H9 (cell line): ENCODE results near the gene SPDYA. TPM values are rescaled to one million over a fixed set of nuclear protein-coding genes. Genes with fewer than 3 reads are reported as not detected.

Experiments
- DNase-seq: peaks from one replicate; pipeline ENCODE4 v3.0.0-alpha.2; 2017
- H2AFZ ChIP-seq: one replicate; pipeline ENCODE4 v1.6.1; 2013; ENCODE audit warnings: mild to moderate bottlenecking, low read length, control low read depth, moderate library complexity
- H2AK5ac ChIP-seq: 2 replicates; pipeline ENCODE4 v1.6.1; 2013; ENCODE audit warnings: low read length, control low read depth, mixed read lengths; ENCODE audit not compliant: insufficient read length
- H2BK120ac ChIP-seq: one replicate; pipeline ENCODE4 v1.6.1; 2013; ENCODE audit warnings: low read depth, mild to moderate bottlenecking, low read length, control low read depth, inconsistent platforms; ENCODE audit not compliant: poor library complexity, severe bottlenecking
- H2BK12ac ChIP-seq: 2 replicates; pipeline ENCODE4 v1.6.1; 2013; ENCODE audit warnings: low read length, control low read depth, mixed read lengths, low read depth; ENCODE audit not compliant: insufficient read length
- H2BK15ac ChIP-seq: 2 replicates; pipeline ENCODE4 v1.6.1; 2013; ENCODE audit warnings: low read depth, low read length, control low read depth
- H2BK20ac ChIP-seq: one replicate; pipeline ENCODE4 v1.6.1; 2013; ENCODE audit warnings: low read depth, mild to moderate bottlenecking, low read length, control low read depth, inconsistent platforms; ENCODE audit not compliant: poor library complexity, severe bottlenecking
- H2BK5ac ChIP-seq: 2 replicates; pipeline ENCODE4 v1.6.1; 2013; ENCODE audit warnings: low read length, control low read depth, mixed read lengths; ENCODE audit not compliant: insufficient read length
- H3K14ac ChIP-seq: 2 replicates; pipeline ENCODE4 v1.6.1; 2013; ENCODE audit warnings: low read length, control low read depth; ENCODE audit not compliant: insufficient read depth
- H3K18ac ChIP-seq: 2 replicates; pipeline ENCODE4 v1.6.1; 2013; ENCODE audit warnings: low read depth, mild to moderate bottlenecking, mixed read lengths, low read length, control low read depth; ENCODE audit not compliant: insufficient read length
- H3K23ac ChIP-seq: 2 replicates; pipeline ENCODE4 v1.6.1; 2013; ENCODE audit warnings: low read length, control low read depth, mixed read lengths, low read depth; ENCODE audit not compliant: insufficient read length
- H3K23me2 ChIP-seq: 2 replicates; pipeline ENCODE4 v1.6.1; 2013; ENCODE audit warnings: low read depth, mild to moderate bottlenecking, mixed read lengths, low read length, control low read depth; ENCODE audit not compliant: insufficient read length, poor library complexity, severe bottlenecking
- H3K27ac ChIP-seq: 2 replicates; pipeline ENCODE4 v1.5.1; 2013; ENCODE audit warnings: low read length, control low read depth, mixed read lengths, low read depth; ENCODE audit not compliant: insufficient read length
- H3K27me3 ChIP-seq: 2 replicates; pipeline ENCODE4 v1.6.1; 2013; ENCODE audit warnings: low read length, control low read depth, inconsistent platforms; ENCODE audit not compliant: insufficient read depth
- H3K4ac ChIP-seq: 2 replicates; pipeline ENCODE4 v1.6.1; 2013; ENCODE audit warnings: low read depth, mild to moderate bottlenecking, control low read depth, inconsistent platforms, low read length, moderate library complexity
- H3K4me1 ChIP-seq: 2 replicates; pipeline ENCODE4 v1.6.1; 2013; ENCODE audit warnings: low read length, control low read depth, inconsistent platforms; ENCODE audit not compliant: insufficient read depth
- H3K4me2 ChIP-seq: 2 replicates; pipeline ENCODE4 v1.6.1; 2013; ENCODE audit warnings: low read length, control low read depth, mixed read lengths; ENCODE audit not compliant: insufficient read length, insufficient read depth
- H3K56ac ChIP-seq: 2 replicates; pipeline ENCODE4 v1.6.1; 2013; ENCODE audit warnings: low read depth, mild to moderate bottlenecking, mixed read lengths, low read length, control low read depth; ENCODE audit not compliant: insufficient read length
- H3K79me1 ChIP-seq: 2 replicates; pipeline ENCODE4 v1.6.1; 2013; ENCODE audit warnings: low read depth, mild to moderate bottlenecking, moderate library complexity, low read length, control low read depth, inconsistent platforms; ENCODE audit not compliant: insufficient read depth, poor library complexity, severe bottlenecking
- H3K79me2 ChIP-seq: 2 replicates; pipeline ENCODE4 v1.6.1; 2013; ENCODE audit warnings: low read length, control low read depth, inconsistent platforms; ENCODE audit not compliant: insufficient read depth
- H3K9ac ChIP-seq: 2 replicates; pipeline ENCODE4 v1.6.1; 2013; ENCODE audit warnings: low read length, control low read depth, mixed read lengths; ENCODE audit not compliant: insufficient read length; ENCODE audit errors: extremely low read depth
- H3K9me3 ChIP-seq: one replicate; pipeline ENCODE4 v1.6.1; 2013; ENCODE audit warnings: low read depth, low read length, inconsistent platforms; ENCODE audit not compliant: control insufficient read depth
- H3T11ph ChIP-seq: one replicate; pipeline ENCODE4 v1.6.1; 2013; ENCODE audit warnings: mild to moderate bottlenecking, low read length, control low read depth, inconsistent platforms
- H4K20me1 ChIP-seq: one replicate; pipeline ENCODE4 v1.6.1; 2013; ENCODE audit not compliant: control insufficient read depth, insufficient read length, insufficient read depth
- H4K5ac ChIP-seq: 2 replicates; pipeline ENCODE4 v1.6.1; 2013; ENCODE audit warnings: low read depth, mild to moderate bottlenecking, mixed read lengths, low read length, control low read depth; ENCODE audit not compliant: insufficient read length
- H4K8ac ChIP-seq: replicated peaks from 2 replicates; pipeline ENCODE4 v1.6.1; 2013; ENCODE audit warnings: low read length, control low read depth, mixed read lengths, low read depth; ENCODE audit not compliant: insufficient read length
- H4K91ac ChIP-seq: 2 replicates; pipeline ENCODE4 v1.6.1; 2013; ENCODE audit warnings: low read depth, mild to moderate bottlenecking, moderate library complexity, mixed read lengths, low read length, control low read depth; ENCODE audit not compliant: insufficient read length
- H3K27ac Mint-ChIP-seq, 3 experiments: 2 replicates in 2 of 3; 3 replicates in 1 of 3; pipeline ENCODE4 v1.8.0; 2020 to 2021; ENCODE audit warnings: mixed read lengths in 3 of 3, mild to moderate bottlenecking in 1 of 3, moderate library complexity in 1 of 3
- H3K27me3 Mint-ChIP-seq: 2 replicates; pipeline ENCODE4 v1.8.0; 2021; ENCODE audit warnings: low read depth, mild to moderate bottlenecking, moderate library complexity, mixed read lengths
- H3K36me3 Mint-ChIP-seq, 3 experiments: 2 replicates in 2 of 3; 3 replicates in 1 of 3; pipeline ENCODE4 v1.8.0; 2020 to 2021; ENCODE audit warnings: low read depth in 3 of 3, mixed read lengths in 3 of 3; ENCODE audit not compliant: insufficient read depth in 1 of 3
- H3K4me1 Mint-ChIP-seq, 2 experiments: 2 replicates each; pipeline ENCODE4 v1.8.0; 2020; ENCODE audit warnings: mixed read lengths in 2 of 2
- H3K4me3 Mint-ChIP-seq, 2 experiments: 2 replicates in 1 of 2; 3 replicates in 1 of 2; pipeline ENCODE4 v1.8.0; 2020 to 2021; ENCODE audit warnings: mild to moderate bottlenecking in 2 of 2, mixed read lengths in 2 of 2, moderate library complexity in 1 of 2
- H3K9me3 Mint-ChIP-seq, 2 experiments: 2 replicates in 1 of 2; 3 replicates in 1 of 2; pipeline ENCODE4 v1.8.0; 2020; ENCODE audit warnings: mild to moderate bottlenecking in 2 of 2, mixed read lengths in 2 of 2, moderate library complexity in 1 of 2
- CTCF ChIP-seq: fragments of 200-600 bp; sonication (generic); conservative IDR thresholded peaks from 3 replicates; pipeline ENCODE4 v1.8.0; 2021; ENCODE audit warnings: antibody characterized with exemption, mild to moderate bottlenecking
- WGBS: extraction: QIAGEN DNeasy Blood & Tissue Kit; methylation state at CpG from one replicate; pipeline ENCODE4 v1.1.7; 2013; ENCODE audit warnings: missing lambda C conversion rate, low lambda C conversion rate, mixed read lengths; ENCODE audit not compliant: insufficient read length; ENCODE audit errors: extremely low coverage; 5-methylcytosine and 5-hydroxymethylcytosine counted together
- total RNA-seq: library from RNA; stranded (reverse); gene quantifications from 2 replicates; pipeline ENCODE4 v1.2.1, GENCODE V29; 2021

SPDYA gene
- total RNA-seq, 1 experiment from 2014 or later, result 0.52 TPM

GRCh38 chr2:28761420-28761819 lies 49.2 kb upstream of the SPDYA start:
- Mint-ChIP-seq H3K4me3 (no peak overlapping the region), H3K27me3 (no peaks in the 10 kb centered on the region), H3K9me3 (no peaks in the 10 kb centered on the region), H3K4me1 (peaks cover 9 to 13% of the 10 kb centered on the region in 2 experiments), H3K36me3 (peaks cover 3 to 19% (median 12%) of the 10 kb centered on the region in 3 experiments; a peak in 5 of 7 replicates), H3K27ac (no peak overlapping the region)
- no peaks in the 10 kb centered on the region for H3K23me2 ChIP-seq
- H4K20me1 ChIP-seq, result no peaks in the 10 kb centered on the region
- no peak overlapping the region for H3T11ph ChIP-seq
- TF ChIP-seq CTCF, result no peak
- no peak overlapping the region for H2AK5ac ChIP-seq
- no peaks in the 10 kb centered on the region for H3K4me1 ChIP-seq
- no peak overlapping the region for H3K9ac ChIP-seq
- no peak overlapping the region for H2BK120ac ChIP-seq
- H3K4me2 ChIP-seq, result no peak overlapping the region
- H2BK15ac ChIP-seq, result no peak overlapping the region
- no peak overlapping the region for H2BK5ac ChIP-seq
- no peak overlapping the region for H3K27ac ChIP-seq
- no peak overlapping the region for H2BK12ac ChIP-seq
- no peak overlapping the region for H3K4ac ChIP-seq
- no peaks in the 10 kb centered on the region for H3K27me3 ChIP-seq
- peaks cover 57% of the 10 kb centered on the region for H3K79me2 ChIP-seq
- no peak overlapping the region for H4K5ac ChIP-seq
- H3K79me1 ChIP-seq, result peaks cover 7% of the 10 kb centered on the region
- H3K9me3 ChIP-seq, result no peaks in the 10 kb centered on the region
- no peak overlapping the region for H3K56ac ChIP-seq
- WGBS, result no CpG with 5 or more reads among the region's 3 CpGs
- H4K91ac ChIP-seq, result no peak overlapping the region
- H3K14ac ChIP-seq, result no peak overlapping the region
- no peak overlapping the region for H2BK20ac ChIP-seq
- no peak overlapping the region for H3K23ac ChIP-seq
- H2AFZ ChIP-seq, result no peak overlapping the region
- H3K18ac ChIP-seq, result no peak overlapping the region
- DNase-seq, result no peak
- no peak overlapping the region for H4K8ac ChIP-seq
